WTC11 (cell line): ENCODE results near the gene CDC73. TPM values are rescaled to one million over a fixed set of nuclear protein-coding genes. Genes with fewer than 3 reads are reported as not detected.

Source experiments
- ATAC-seq: fragments of 200-7000 bp; cut with Tn5 transposase; 2 replicates; pipeline ENCODE4 v1.10.0; 2021; ENCODE audit warnings: mild to moderate bottlenecking, moderate library complexity
- CTCF ChIA-PET: fragments of 300-600 bp; sonication (Branson Sonifier 250); formaldehyde crosslinking; loops from one replicate; lab custom pipeline; 2021; ENCODE audit warnings: antibody characterized with exemption; lab: Charles Lee
- POLR2A ChIA-PET: fragments of 350-600 bp; sonication (Branson Sonifier 250); formaldehyde crosslinking; loops from one replicate; lab custom pipeline; 2021; ENCODE audit warnings: antibody characterized with exemption; lab: Charles Lee
- DNase-seq: peaks from one replicate; pipeline ENCODE4 v3.0.0; 2021; ENCODE audit warnings: low spot score
- H3K27ac Mint-ChIP-seq: 2 replicates; pipeline ENCODE4 v1.8.0; 2021; ENCODE audit warnings: mixed read lengths
- H3K27me3 Mint-ChIP-seq: 2 replicates; pipeline ENCODE4 v1.8.0; 2021; ENCODE audit warnings: low read depth, mild to moderate bottlenecking, moderate library complexity, mixed read lengths
- H3K36me3 Mint-ChIP-seq: 2 replicates; pipeline ENCODE4 v1.8.0; 2021; ENCODE audit warnings: mixed read lengths
- H3K4me1 Mint-ChIP-seq: 2 replicates; pipeline ENCODE4 v1.8.0; 2022; ENCODE audit warnings: mixed read lengths
- H3K4me3 Mint-ChIP-seq: 2 replicates; pipeline ENCODE4 v1.8.0; 2021; ENCODE audit warnings: mild to moderate bottlenecking, moderate library complexity, mixed read lengths
- H3K9me3 Mint-ChIP-seq: 2 replicates; pipeline ENCODE4 v1.8.0; 2021; ENCODE audit warnings: mixed read lengths
- ATF1 ChIP-seq: sonication (generic); formaldehyde crosslinking; IDR thresholded peaks from 2 replicates; pipeline ENCODE4 v1.8.1; 2023; ENCODE audit warnings: mild to moderate bottlenecking, moderate library complexity, missing genetic modification reagents
- ATF3 ChIP-seq: sonication (generic); formaldehyde crosslinking; conservative IDR thresholded peaks from 2 replicates; pipeline ENCODE4 v1.8.1; 2022; ENCODE audit warnings: mild to moderate bottlenecking, missing genetic modification reagents
- CBFB ChIP-seq: sonication (generic); formaldehyde crosslinking; IDR thresholded peaks from 2 replicates; pipeline ENCODE4 v1.8.1; 2022; ENCODE audit warnings: mild to moderate bottlenecking, low read depth, missing genetic modification reagents
- CDX4 ChIP-seq: fragments of 250-450 bp; sonication (Bioruptor Pico); IDR thresholded peaks from 2 replicates; pipeline ENCODE4 v1.9.0; 2021; ENCODE audit warnings: moderate library complexity, mild to moderate bottlenecking, inconsistent platforms, borderline replicate concordance
- FOXJ3 ChIP-seq: sonication (generic); formaldehyde crosslinking; IDR thresholded peaks from 2 replicates; pipeline ENCODE4 v1.9.0; 2021; ENCODE audit warnings: missing genetic modification reagents, mild to moderate bottlenecking, borderline replicate concordance
- GABPB1 ChIP-seq: sonication (generic); formaldehyde crosslinking; IDR thresholded peaks from 2 replicates; pipeline ENCODE4 v1.8.1; 2023; ENCODE audit warnings: mild to moderate bottlenecking, missing genetic modification reagents
- GTF2I ChIP-seq: fragments of 250-450 bp; sonication (Bioruptor Pico); conservative IDR thresholded peaks from 2 replicates; pipeline ENCODE4 v1.4.0; 2021; ENCODE audit warnings: mild to moderate bottlenecking
- IRF2 ChIP-seq: sonication (generic); formaldehyde crosslinking; IDR thresholded peaks from 2 replicates; pipeline ENCODE4 v1.8.0; 2022; ENCODE audit warnings: low read depth, missing genetic modification reagents, borderline replicate concordance
- NR2C2 ChIP-seq: sonication (generic); formaldehyde crosslinking; IDR thresholded peaks from 2 replicates; pipeline ENCODE4 v1.8.0; 2022; ENCODE audit warnings: mild to moderate bottlenecking, missing genetic modification reagents
- SMAD3 ChIP-seq: sonication (generic); formaldehyde crosslinking; IDR thresholded peaks from 2 replicates; pipeline ENCODE4 v1.8.0; 2022; ENCODE audit warnings: missing genetic modification reagents, mild to moderate bottlenecking, borderline replicate concordance
- SMAD4 ChIP-seq: sonication (generic); formaldehyde crosslinking; IDR thresholded peaks from 2 replicates; pipeline ENCODE4 v1.8.0; 2022; ENCODE audit warnings: mild to moderate bottlenecking, missing genetic modification reagents
- ZBTB43 ChIP-seq: sonication (generic); formaldehyde crosslinking; IDR thresholded peaks from 2 replicates; pipeline ENCODE4 v1.8.1; 2023; ENCODE audit warnings: mild to moderate bottlenecking, missing genetic modification reagents
- ZNF232 ChIP-seq: sonication (generic); formaldehyde crosslinking; IDR thresholded peaks from 2 replicates; pipeline ENCODE4 v1.8.0; 2022; ENCODE audit warnings: mild to moderate bottlenecking, missing genetic modification reagents
- ZNF263 ChIP-seq: sonication (generic); formaldehyde crosslinking; IDR thresholded peaks from 2 replicates; pipeline ENCODE4 v1.8.1; 2022; ENCODE audit warnings: low read depth, mild to moderate bottlenecking, moderate library complexity, missing genetic modification reagents
- total RNA-seq: library from RNA; stranded (reverse); gene quantifications from 3 replicates; pipeline ENCODE4 v1.2.3, GENCODE V29; 2021
- TF ChIP-seq, protein P1 (sequence below): sonication (generic); formaldehyde crosslinking; IDR thresholded peaks from 2 replicates; pipeline ENCODE4 v1.8.0; 2022; ENCODE audit warnings: mild to moderate bottlenecking, missing genetic modification reagents
- TF ChIP-seq, protein P2 (sequence below): sonication (generic); formaldehyde crosslinking; IDR thresholded peaks from 2 replicates; pipeline ENCODE4 v1.8.0; 2022; ENCODE audit warnings: mild to moderate bottlenecking, missing genetic modification reagents
- TF ChIP-seq, protein P3 (sequence below): sonication (generic); formaldehyde crosslinking; IDR thresholded peaks from 2 replicates; pipeline ENCODE4 v1.8.1; 2022; ENCODE audit warnings: mild to moderate bottlenecking, missing genetic modification reagents, moderate library complexity, borderline replicate concordance
- TF ChIP-seq, protein P4 (sequence below): sonication (generic); formaldehyde crosslinking; IDR thresholded peaks from 2 replicates; pipeline ENCODE4 v1.8.1; 2023; ENCODE audit warnings: mild to moderate bottlenecking, missing genetic modification reagents, moderate library complexity

CDC73 gene
- total RNA-seq, 1 experiment from 2014 or later = 57.1 TPM

GRCh38 chr1:193234530-193234929 is 112.7 kb downstream of the CDC73 start:
- Mint-ChIP-seq H3K4me3 (no peak overlapping the region), H3K4me1 (no peaks in the 10 kb centered on the region), H3K36me3 (peaks cover 8% of the 10 kb centered on the region; the same call in 1 of the 2 replicates), H3K27ac (no peak overlapping the region), H3K9me3 (no peaks in the 10 kb centered on the region), H3K27me3 (no peaks in the 10 kb centered on the region)
- DNase-seq (no peak), ATAC-seq (no peak)
- POLR2A ChIA-PET = no interaction called here
- TF ChIP-seq CDX4 (CRISPR knock-in tag) (no peak), GABPB1 (CRISPR knock-in tag) (no peak), ZNF232 (CRISPR knock-in tag) (no peak), SMAD3 (CRISPR knock-in tag) (no peak), GTF2I (CRISPR knock-in tag) (no peak), NR2C2 (no peak), ZBTB43 (CRISPR knock-in tag) (no peak), ATF3 (CRISPR knock-in tag) (no peak), FOXJ3 (CRISPR knock-in tag) (no peak), ZNF263 (CRISPR knock-in tag) (no peak)
- TF ChIP-seq, protein P1, sequence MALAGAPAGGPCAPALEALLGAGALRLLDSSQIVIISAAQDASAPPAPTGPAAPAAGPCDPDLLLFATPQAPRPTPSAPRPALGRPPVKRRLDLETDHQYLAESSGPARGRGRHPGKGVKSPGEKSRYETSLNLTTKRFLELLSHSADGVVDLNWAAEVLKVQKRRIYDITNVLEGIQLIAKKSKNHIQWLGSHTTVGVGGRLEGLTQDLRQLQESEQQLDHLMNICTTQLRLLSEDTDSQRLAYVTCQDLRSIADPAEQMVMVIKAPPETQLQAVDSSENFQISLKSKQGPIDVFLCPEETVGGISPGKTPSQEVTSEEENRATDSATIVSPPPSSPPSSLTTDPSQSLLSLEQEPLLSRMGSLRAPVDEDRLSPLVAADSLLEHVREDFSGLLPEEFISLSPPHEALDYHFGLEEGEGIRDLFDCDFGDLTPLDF (CRISPR knock-in tag) = no peak
- TF ChIP-seq, protein P2, sequence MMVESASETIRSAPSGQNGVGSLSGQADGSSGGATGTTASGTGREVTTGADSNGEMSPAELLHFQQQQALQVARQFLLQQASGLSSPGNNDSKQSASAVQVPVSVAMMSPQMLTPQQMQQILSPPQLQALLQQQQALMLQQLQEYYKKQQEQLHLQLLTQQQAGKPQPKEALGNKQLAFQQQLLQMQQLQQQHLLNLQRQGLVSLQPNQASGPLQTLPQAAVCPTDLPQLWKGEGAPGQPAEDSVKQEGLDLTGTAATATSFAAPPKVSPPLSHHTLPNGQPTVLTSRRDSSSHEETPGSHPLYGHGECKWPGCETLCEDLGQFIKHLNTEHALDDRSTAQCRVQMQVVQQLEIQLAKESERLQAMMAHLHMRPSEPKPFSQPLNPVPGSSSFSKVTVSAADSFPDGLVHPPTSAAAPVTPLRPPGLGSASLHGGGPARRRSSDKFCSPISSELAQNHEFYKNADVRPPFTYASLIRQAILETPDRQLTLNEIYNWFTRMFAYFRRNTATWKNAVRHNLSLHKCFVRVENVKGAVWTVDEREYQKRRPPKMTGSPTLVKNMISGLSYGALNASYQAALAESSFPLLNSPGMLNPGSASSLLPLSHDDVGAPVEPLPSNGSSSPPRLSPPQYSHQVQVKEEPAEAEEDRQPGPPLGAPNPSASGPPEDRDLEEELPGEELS = no peak
- CTCF ChIA-PET = no interaction called here

GRCh38 chr1:193237381-193237978 is 115.6 kb downstream of the CDC73 start:
- ATAC-seq (no peak), DNase-seq (no peak)
- Mint-ChIP-seq H3K9me3 (no peaks in the 10 kb centered on the region), H3K36me3 (peaks cover 8% of the 10 kb centered on the region; the same call in 1 of the 2 replicates), H3K4me1 (no peaks in the 10 kb centered on the region), H3K4me3 (no peak overlapping the region), H3K27ac (no peak overlapping the region), H3K27me3 (no peaks in the 10 kb centered on the region; the same call in 1 of the 2 replicates)
- POLR2A ChIA-PET = interaction anchor here (0.7 kb wide), 1 partner anchor 306 kb away, joined by 3 read pairs; no protein-coding TSS in a partner anchor
- no peak for TF ChIP-seq ZNF263 (CRISPR knock-in tag)
- TF ChIP-seq, protein P3, sequence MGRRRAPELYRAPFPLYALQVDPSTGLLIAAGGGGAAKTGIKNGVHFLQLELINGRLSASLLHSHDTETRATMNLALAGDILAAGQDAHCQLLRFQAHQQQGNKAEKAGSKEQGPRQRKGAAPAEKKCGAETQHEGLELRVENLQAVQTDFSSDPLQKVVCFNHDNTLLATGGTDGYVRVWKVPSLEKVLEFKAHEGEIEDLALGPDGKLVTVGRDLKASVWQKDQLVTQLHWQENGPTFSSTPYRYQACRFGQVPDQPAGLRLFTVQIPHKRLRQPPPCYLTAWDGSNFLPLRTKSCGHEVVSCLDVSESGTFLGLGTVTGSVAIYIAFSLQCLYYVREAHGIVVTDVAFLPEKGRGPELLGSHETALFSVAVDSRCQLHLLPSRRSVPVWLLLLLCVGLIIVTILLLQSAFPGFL (CRISPR knock-in tag) = no peak
- TF ChIP-seq ATF1 (CRISPR knock-in tag) = no peak
- TF ChIP-seq CBFB (CRISPR knock-in tag) = no peak
- TF ChIP-seq IRF2 (CRISPR knock-in tag) = no peak
- TF ChIP-seq SMAD4 (CRISPR knock-in tag) = no peak
- TF ChIP-seq, protein P4, sequence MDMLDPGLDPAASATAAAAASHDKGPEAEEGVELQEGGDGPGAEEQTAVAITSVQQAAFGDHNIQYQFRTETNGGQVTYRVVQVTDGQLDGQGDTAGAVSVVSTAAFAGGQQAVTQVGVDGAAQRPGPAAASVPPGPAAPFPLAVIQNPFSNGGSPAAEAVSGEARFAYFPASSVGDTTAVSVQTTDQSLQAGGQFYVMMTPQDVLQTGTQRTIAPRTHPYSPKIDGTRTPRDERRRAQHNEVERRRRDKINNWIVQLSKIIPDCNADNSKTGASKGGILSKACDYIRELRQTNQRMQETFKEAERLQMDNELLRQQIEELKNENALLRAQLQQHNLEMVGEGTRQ (CRISPR knock-in tag) = no peak
- CTCF ChIA-PET = no interaction called here
